K562 (cell line): ENCODE results near the gene MACROD2.

Source experiments
- ATF4 ChIP-seq: fragments of 450-650 bp; formaldehyde crosslinking; IDR thresholded peaks from 2 replicates; pipeline ENCODE4 v1.4.0; 2022; ENCODE audit warnings: mild to moderate bottlenecking, moderate library complexity
- CBX5 ChIP-seq: IDR thresholded peaks from 2 replicates; pipeline ENCODE4 v1.6.1; 2014; ENCODE audit warnings: low read depth, borderline replicate concordance
- MAZ ChIP-seq, 2 experiments: fragments of 450-650 bp in 1 of 2; sonication (generic) in 1 of 2; formaldehyde crosslinking; IDR thresholded peaks in 1 of 2; conservative IDR thresholded peaks in 1 of 2; 2 replicates each; pipeline versions ENCODE4 v1.4.0 to v1.5.0; 2020; ENCODE audit warnings: mild to moderate bottlenecking in 1 of 2, missing genetic modification reagents in 1 of 2
- POLR2A ChIP-seq: fragments of 450-650 bp; conservative IDR thresholded peaks from 2 replicates; pipeline ENCODE4 v1.6.1; 2016
- RFX5 ChIP-seq: IDR thresholded peaks from 2 replicates; pipeline ENCODE4 v1.6.1; 2011; ENCODE audit warnings: low read depth, mild to moderate bottlenecking, improper control_type of control experiment, low read length
- SMC3 ChIP-seq: conservative IDR thresholded peaks from 2 replicates; pipeline ENCODE4 v1.6.1; 2011; ENCODE audit warnings: low read depth, low read length, improper control_type of control experiment; ENCODE audit not compliant: insufficient read depth
- STAT5B ChIP-seq: fragments of 250-450 bp; sonication (Bioruptor Pico); IDR thresholded peaks from 2 replicates; pipeline ENCODE4 v1.8.0; 2021; ENCODE audit warnings: mild to moderate bottlenecking, inconsistent platforms
- ZNF133 ChIP-seq: fragments of 250-450 bp; sonication (Bioruptor Pico); IDR thresholded peaks from 2 replicates; pipeline ENCODE4 v1.4.0; 2020; ENCODE audit warnings: mild to moderate bottlenecking
- ZNF146 ChIP-seq: IDR thresholded peaks from one replicate; pipeline ENCODE4 v1.6.1; 2018; ENCODE audit warnings: missing compliant biosample characterization; ENCODE audit not compliant: unreplicated experiment
- TF ChIP-seq, protein P1 (sequence below): sonication (generic); formaldehyde crosslinking; IDR thresholded peaks from 2 replicates; pipeline ENCODE4 v1.8.1; 2022; ENCODE audit warnings: missing genetic modification reagents

DNA sequence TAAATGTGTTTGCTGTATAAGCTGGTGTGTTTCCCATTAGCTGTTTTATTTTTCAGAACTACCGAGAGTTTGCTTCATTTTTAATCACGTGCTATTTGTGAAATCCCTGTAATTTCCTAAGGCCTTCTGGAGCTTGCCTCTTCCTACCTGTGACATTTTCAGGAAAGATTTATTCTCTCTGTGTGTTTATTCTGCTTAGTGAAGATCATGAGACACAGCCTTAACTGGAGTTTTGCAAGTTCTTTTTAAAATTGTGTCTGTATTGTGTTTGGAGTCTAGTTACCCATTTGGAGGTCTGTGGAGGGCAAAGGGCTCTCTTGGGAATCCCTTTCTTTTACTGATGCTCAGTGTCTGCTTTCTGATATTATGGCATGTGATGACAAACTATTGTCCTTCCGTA lies 701.2 kb downstream of the MACROD2 start:
- TF ChIP-seq ZNF146 (CRISPR knock-in tag): no peak
- no peak for TF ChIP-seq ATF4 (CRISPR knock-in tag)
- TF ChIP-seq ZNF133 (CRISPR knock-in tag): no peak
- TF ChIP-seq CBX5: no peak
- no peak for TF ChIP-seq STAT5B (CRISPR knock-in tag)
- TF ChIP-seq POLR2A: no peak
- no peak for TF ChIP-seq MAZ (CRISPR knock-in tag; conservative IDR thresholded peaks at IDR 0.05 in 1 of 2, IDR thresholded peaks at IDR 0.05 in 1 of 2)
- TF ChIP-seq RFX5: no peak
- TF ChIP-seq, protein P1, sequence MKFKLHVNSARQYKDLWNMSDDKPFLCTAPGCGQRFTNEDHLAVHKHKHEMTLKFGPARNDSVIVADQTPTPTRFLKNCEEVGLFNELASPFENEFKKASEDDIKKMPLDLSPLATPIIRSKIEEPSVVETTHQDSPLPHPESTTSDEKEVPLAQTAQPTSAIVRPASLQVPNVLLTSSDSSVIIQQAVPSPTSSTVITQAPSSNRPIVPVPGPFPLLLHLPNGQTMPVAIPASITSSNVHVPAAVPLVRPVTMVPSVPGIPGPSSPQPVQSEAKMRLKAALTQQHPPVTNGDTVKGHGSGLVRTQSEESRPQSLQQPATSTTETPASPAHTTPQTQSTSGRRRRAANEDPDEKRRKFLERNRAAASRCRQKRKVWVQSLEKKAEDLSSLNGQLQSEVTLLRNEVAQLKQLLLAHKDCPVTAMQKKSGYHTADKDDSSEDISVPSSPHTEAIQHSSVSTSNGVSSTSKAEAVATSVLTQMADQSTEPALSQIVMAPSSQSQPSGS (CRISPR knock-in tag): no peak
- no peak for TF ChIP-seq SMC3
